Nephron (organoid): ENCODE results near the gene LCN2.

Source experiments
- H3K27ac Mint-ChIP-seq, 3 experiments: 2 replicates each; pipeline ENCODE4 v1.8.0; 2020; ENCODE audit warnings: mixed read lengths in 3 of 3, mild to moderate bottlenecking in 2 of 3, moderate library complexity in 1 of 3
- H3K27me3 Mint-ChIP-seq: 2 replicates; pipeline ENCODE4 v1.8.0; 2021; ENCODE audit warnings: low read depth, mild to moderate bottlenecking, moderate library complexity, mixed read lengths
- H3K36me3 Mint-ChIP-seq: 2 replicates; pipeline ENCODE4 v1.8.0; 2020; ENCODE audit warnings: low read depth, mixed read lengths
- H3K4me1 Mint-ChIP-seq: 2 replicates; pipeline ENCODE4 v1.8.0; 2020; ENCODE audit warnings: mixed read lengths
- H3K4me3 Mint-ChIP-seq, 3 experiments: 2 replicates each; pipeline ENCODE4 v1.8.0; 2020; ENCODE audit warnings: mild to moderate bottlenecking in 3 of 3, mixed read lengths in 3 of 3, moderate library complexity in 2 of 3
- H3K9me3 Mint-ChIP-seq: 2 replicates; pipeline ENCODE4 v1.8.0; 2020; ENCODE audit warnings: mixed read lengths
- CTCF ChIP-seq, 3 experiments: fragments of 200-600 bp; sonication (generic); IDR thresholded peaks; one replicate each; pipeline ENCODE4 v1.5.0; 2021; ENCODE audit warnings: antibody characterized with exemption in 3 of 3; ENCODE audit not compliant: unreplicated experiment in 3 of 3

LCN2 gene

GRCh38 chr9:128117613-128118471 lies 31.4 kb upstream of the LCN2 start:
- Mint-ChIP-seq H3K36me3 (peaks cover 13% of the 10 kb centered on the region), H3K9me3 (no peaks in the 10 kb centered on the region), H3K27me3 (peaks cover 4% of the 10 kb centered on the region), H3K4me1 (peaks cover 6% of the 10 kb centered on the region), H3K4me3 (peak overlapping the region; percentile 46 to 75 (median 71)), H3K27ac (peak overlapping the region; percentile 33 to 69 (median 68))
- peak; percentile 100 for TF ChIP-seq CTCF (IDR thresholded peaks at IDR 0.05; ENCODE audit: unreplicated experiment in 3 of 3)

GRCh38 chr9:128118472-128118857 lies 30.8 kb upstream of the LCN2 start:
- Mint-ChIP-seq H3K27me3 (peaks cover 4% of the 10 kb centered on the region), H3K36me3 (peaks cover 9% of the 10 kb centered on the region), H3K9me3 (no peaks in the 10 kb centered on the region), H3K4me3 (peak overlapping the region in 1 of 3 experiments; percentile 46), H3K4me1 (peaks cover 6% of the 10 kb centered on the region), H3K27ac (no peak overlapping the region)
- TF ChIP-seq CTCF (IDR thresholded peaks at IDR 0.05; ENCODE audit: unreplicated experiment in 3 of 3): no peak

- Mint-ChIP-seq H3K9me3 (no peaks in the 10 kb centered on the region), H3K27ac (no peak overlapping the region), H3K27me3 (peaks cover 4% of the 10 kb centered on the region), H3K36me3 (peaks cover 11% of the 10 kb centered on the region), H3K4me3 (no peak overlapping the region), H3K4me1 (peaks cover 6% of the 10 kb centered on the region)
- no peak for TF ChIP-seq CTCF (IDR thresholded peaks at IDR 0.05; ENCODE audit: unreplicated experiment in 3 of 3)
These were observed 30.1 kb upstream of the LCN2 start for GRCh38 chr9:128118971-128119665.

GRCh38 chr9:128120061-128120740 lies 29.1 kb upstream of the LCN2 start:
- Mint-ChIP-seq H3K36me3 (peaks cover 5% of the 10 kb centered on the region), H3K4me1 (peaks cover 6% of the 10 kb centered on the region), H3K27ac (no peak overlapping the region), H3K27me3 (peaks cover 4% of the 10 kb centered on the region), H3K9me3 (no peaks in the 10 kb centered on the region), H3K4me3 (no peak overlapping the region)
- no peak for TF ChIP-seq CTCF (IDR thresholded peaks at IDR 0.05; ENCODE audit: unreplicated experiment in 3 of 3)

GRCh38 chr9:128120741-128121465 lies 28.4 kb upstream of the LCN2 start:
- Mint-ChIP-seq H3K36me3 (peaks cover 3% of the 10 kb centered on the region), H3K27me3 (peaks cover 4% of the 10 kb centered on the region), H3K27ac (no peak overlapping the region), H3K4me3 (no peak overlapping the region), H3K4me1 (peaks cover 9% of the 10 kb centered on the region), H3K9me3 (no peaks in the 10 kb centered on the region)
- TF ChIP-seq CTCF (IDR thresholded peaks at IDR 0.05; ENCODE audit: unreplicated experiment in 3 of 3): no peak
